ENCODE data around the gene CSNK1G1. TPM values are rescaled to one million over a fixed set of nuclear protein-coding genes. Genes with fewer than 3 reads are reported as not detected.

CSNK1G1 gene
- total RNA-seq: 19.4 and 20.3 TPM in 2 replicates

DNA sequence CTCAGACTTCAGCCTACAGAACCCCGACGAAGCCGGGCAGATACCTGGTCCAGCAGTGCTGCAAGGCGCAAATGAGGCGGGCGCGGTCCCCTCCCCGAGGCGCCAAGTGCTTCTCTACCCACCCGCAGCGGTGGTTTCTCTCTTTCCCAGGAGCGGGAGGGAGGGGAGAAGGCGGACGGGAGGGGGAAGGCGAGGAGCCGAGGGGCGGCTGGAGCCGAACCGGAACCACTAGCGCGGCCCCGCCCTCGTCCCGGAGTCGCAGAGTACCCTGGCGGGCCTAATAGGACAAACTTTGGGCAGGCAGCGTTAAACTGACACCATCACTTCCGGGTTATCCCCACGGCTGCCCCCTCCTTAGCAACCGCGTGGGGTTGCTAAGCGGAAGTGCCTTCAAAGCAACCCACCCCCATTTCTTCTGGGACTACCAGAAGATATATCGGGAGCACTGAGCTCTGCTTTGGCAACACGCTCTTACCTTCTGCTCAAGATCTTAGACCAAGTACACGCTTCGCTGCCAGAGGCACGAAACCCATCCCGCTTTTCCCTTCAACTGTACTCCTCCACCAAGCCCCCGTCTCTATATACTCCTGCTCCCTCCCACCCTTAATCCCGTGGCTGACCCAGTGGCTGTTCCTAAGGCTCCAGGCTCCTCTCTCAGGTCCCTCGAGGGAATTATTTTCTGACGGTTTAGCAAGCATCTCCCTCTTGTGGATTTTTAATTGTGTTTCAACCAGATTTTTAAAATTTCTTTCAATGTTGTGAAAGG is at the start of gene CSNK1G1:
TSS of gene CSNK1G1 (minus strand) at position 230 of the 766 bp plus-strand sequence. CDS start 55,674 bp downstream, outside the sequence.

DNA sequence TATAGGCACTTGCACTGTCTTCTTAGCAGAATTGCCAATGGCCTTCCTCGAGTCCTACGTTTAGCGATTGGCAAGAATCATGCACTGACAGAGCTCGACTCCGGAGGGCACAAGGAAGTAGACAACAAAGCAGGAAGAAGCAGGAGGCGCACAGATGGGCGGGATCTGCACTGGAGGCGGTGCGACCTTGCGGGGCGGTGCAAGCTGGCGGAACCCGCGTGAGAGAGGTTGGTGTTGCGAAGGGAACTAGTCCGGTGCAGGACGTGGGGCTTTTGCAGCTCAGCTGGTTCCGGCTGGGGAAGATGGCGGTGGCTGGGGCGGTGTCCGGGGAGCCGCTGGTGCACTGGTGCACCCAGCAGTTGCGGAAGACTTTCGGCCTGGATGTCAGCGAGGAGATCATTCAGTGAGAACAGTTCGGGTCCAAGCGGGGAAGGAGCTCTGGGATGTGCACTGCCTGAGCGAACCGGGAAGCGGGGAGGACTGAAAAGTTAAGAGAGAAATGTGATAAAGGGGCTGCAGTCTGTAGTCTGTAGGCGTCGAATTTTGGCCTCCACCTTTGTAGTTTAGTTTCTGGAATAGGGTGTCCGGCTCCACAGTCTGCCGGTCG is 31.7 kb upstream of the CSNK1G1 start, which contains the start of gene TRIP4:
TSS of gene TRIP4 (plus strand) at position 275 of the 607 bp plus-strand sequence. CDS start at position 303, 28 bp downstream.

DNA sequence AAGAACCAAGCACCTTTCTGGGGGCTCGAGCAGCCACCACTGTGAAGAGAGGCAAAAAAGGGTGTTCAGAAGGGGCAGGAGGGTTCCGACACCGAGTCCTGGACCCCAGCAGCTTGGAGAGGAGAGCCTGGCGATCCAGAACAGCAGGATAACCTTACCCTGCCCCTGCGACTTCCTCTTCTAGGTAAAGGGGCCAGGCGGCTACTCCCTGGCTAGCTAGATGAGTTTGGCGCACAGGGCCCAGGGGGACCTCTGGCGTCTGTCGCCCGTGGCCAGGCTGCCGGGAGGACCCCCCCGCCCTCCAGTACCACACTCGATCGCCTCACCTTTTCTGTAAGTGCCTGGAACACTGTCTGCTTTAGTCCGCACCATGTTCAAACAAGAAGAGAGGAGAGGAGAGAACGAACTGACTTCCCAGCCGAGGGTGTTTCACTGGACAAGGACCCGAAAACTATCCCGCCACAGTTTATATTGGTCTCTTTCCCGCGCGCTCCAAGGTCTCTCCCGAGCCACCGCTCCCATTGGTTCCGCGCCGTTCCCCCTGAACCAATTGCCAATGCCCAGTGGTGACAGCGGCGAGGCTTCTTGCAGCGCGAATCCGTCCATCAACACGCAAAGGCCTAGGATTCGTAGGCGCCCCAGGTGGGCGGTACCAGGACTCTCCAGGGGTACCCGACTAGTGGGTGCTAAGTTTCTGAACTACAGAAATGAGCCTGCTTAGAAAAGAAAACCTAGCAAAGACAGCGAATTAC is 25.2 kb upstream of the CSNK1G1 start, which contains the start of gene PCLAF:
TSS of gene PCLAF (minus strand) at position 442 of the 752 bp plus-strand sequence. CDS start at position 372, 70 bp downstream.

DNA sequence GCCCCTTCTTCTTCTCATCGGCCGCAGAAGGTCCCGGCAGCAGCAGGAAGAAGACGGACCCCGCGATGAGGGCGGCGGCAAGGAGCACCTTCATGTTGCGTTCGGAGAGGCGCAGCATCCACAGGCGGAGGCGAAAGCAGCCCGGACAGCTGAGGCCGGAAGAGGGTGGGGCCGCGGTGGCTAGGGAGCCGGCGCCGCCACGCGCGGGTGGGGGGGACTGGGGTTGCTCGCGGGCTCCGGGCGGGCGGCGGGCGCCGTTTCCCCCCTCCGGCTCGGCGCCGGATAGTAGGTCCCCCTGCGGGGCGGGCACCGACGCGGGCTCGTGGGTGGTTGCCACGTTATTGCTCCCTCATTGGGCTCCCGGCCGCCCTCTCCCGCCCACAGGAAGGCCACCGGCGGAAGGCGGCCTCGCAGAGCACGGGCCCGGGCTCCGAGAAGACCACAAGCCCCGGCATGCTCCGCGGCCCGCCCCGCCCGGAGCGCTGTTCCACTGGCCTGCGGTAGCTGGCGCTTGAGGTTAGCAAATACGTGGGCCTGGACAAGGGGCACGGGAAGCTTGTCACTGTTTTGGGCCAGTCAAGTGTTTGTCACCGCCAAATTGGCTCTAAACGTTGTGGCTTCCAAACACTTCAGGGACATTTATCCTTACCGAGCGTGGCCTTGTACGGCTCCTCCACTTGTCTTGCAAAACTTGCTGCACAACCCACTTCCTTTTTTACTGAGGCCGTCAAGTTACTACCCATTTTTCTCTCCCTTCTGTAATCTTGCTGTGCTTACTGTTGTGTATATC is 192.9 kb downstream of the CSNK1G1 start, which contains the start of gene PPIB:
TSS of gene PPIB (minus strand) at position 154 of the 790 bp plus-strand sequence. CDS start at position 118, 36 bp downstream.

DNA sequence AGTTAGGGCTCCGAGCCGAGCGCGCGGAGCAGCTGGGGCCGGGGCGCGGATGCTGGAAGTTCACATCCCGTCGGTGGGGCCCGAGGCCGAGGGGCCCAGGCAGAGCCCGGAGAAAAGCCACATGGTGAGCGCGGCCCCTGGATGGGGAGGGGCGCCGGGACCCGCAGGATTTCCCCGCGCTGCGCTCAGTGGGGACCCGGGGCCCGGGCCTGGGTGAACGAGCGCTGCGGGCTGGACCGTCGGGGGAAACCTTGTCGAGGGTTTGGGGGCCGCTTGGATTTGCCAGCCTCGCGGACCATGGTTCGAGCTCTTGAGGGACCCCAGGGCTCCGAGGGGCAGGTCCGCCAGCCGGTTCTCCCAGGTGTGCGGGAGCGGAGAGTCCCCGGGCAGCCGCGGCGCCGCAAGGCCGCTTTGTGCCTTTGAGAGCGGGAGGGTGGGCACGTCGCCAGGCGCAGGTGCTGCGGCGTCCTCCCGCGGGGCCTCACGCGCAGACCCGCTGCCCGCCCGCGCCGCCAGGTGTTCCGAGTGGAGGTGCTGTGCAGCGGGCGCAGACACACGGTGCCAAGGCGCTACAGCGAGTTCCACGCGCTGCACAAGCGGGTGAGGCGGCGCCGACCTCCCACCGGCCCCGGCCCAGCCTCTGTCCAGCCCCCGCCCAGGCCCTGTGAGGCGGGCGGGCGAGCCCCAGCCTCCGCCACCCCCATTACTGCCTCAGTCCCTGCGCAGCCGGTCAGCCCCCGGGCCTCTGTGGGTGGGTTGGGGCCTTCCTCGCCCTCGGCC is 204.1 kb downstream of the CSNK1G1 start, which contains the start of gene SNX22:
TSS of gene SNX22 (plus strand) at position 5 of the 780 bp plus-strand sequence. CDS start at position 50, 45 bp downstream.

Other genes with a start within 250 kb of the CSNK1G1 start
- gene SNX22, start 204.4 kb downstream of the CSNK1G1 start, total RNA-seq: 0.26 and 0.32 TPM in 2 replicates
- gene PPIB, start 193.2 kb downstream of the CSNK1G1 start, total RNA-seq: 1,229 and 1,377 TPM in 2 replicates
- gene PCLAF, start 25.3 kb upstream of the CSNK1G1 start, total RNA-seq: 11.2 and 20.8 TPM in 2 replicates
- gene TRIP4, start 31.7 kb upstream of the CSNK1G1 start, total RNA-seq: 9.4 and 9.8 TPM in 2 replicates
- 13.9 and 22.6 TPM in 2 replicates for gene ZNF609, start 104.4 kb upstream of the CSNK1G1 start, total RNA-seq